ENCODE measurements around the gene ANXA3. TPM values are rescaled to one million over a fixed set of nuclear protein-coding genes. Genes with fewer than 3 reads are reported as not detected.

The ANXA3 gene
- total RNA-seq, 1 experiment from 2014 or later: 263 TPM

- Histone ChIP-seq H3K4me3 (ENCODE audit: low read length) (no peak overlapping the region), H3K4me2 (ENCODE audit: low read length) (no peak overlapping the region), H3K9ac (ENCODE audit: low read length) (no peak overlapping the region), H3K36me3 (ENCODE audit: low read depth, low read length) (no peaks in the 10 kb centered on the region), H3K27ac (ENCODE audit: low read length) (no peak overlapping the region), H4K20me1 (ENCODE audit: low read length) (no peaks in the 10 kb centered on the region), H3K4me1 (ENCODE audit: insufficient read depth, low read length) (peaks cover 29% of the 10 kb centered on the region), H3F3A (ENCODE audit: low read length, unreplicated experiment) (no peaks in the 10 kb centered on the region), H3K79me2 (ENCODE audit: low read length) (no peaks in the 10 kb centered on the region), H3K27me3 (ENCODE audit: low read length) (no peaks in the 10 kb centered on the region), H3K9me3 (ENCODE audit: low read length) (no peaks in the 10 kb centered on the region), H3K9me2 (replicated peaks; ENCODE audit: low read length) (no peaks in the 10 kb centered on the region), H2AFZ (ENCODE audit: low read length) (no peak overlapping the region)
- TF ChIP-seq EZH2 (IDR thresholded peaks at IDR 0.05; ENCODE audit: low read length, unreplicated experiment) (no peak), EZH2phosphoT487 (IDR thresholded peaks at IDR 0.05; ENCODE audit: borderline replicate concordance, low read length) (no peak)
- ChIA-PET POLR2A (ENCODE audit: unreplicated experiment) (no interaction called here), CTCF (no interaction called here)
- no TSS peak for BruUV-seq (replicated peaks)
- ATAC-seq (no peak), DNase-seq (no peak)
- intact Hi-C loops (cut with micrococcal nuclease): loop anchor here (5.0 kb wide), 1 partner anchor 42 kb away; no protein-coding TSS in a partner anchor
Measured at GRCh38 chr4:78525559-78525958, 26.0 kb upstream of the ANXA3 start.

GRCh38 chr4:78527103-78527502 is 24.5 kb upstream of the ANXA3 start:
- H3K4me3 ChIP-seq (ENCODE audit: low read length): no peak overlapping the region
- no peaks in the 10 kb centered on the region for H3K9me3 ChIP-seq (ENCODE audit: low read length)
- ATAC-seq (no peak), DNase-seq (no peak)
- H3K9ac ChIP-seq (ENCODE audit: low read length): no peak overlapping the region
- no peaks in the 10 kb centered on the region for H3K27me3 ChIP-seq (ENCODE audit: low read length)
- TF ChIP-seq EZH2 (IDR thresholded peaks at IDR 0.05; ENCODE audit: low read length, unreplicated experiment) (no peak), CTCF (conservative IDR thresholded peaks at IDR 0.05; ENCODE audit: low read depth, low read length) (no peak), EZH2phosphoT487 (IDR thresholded peaks at IDR 0.05; ENCODE audit: borderline replicate concordance, low read length) (no peak)
- H3K9me2 ChIP-seq (replicated peaks; ENCODE audit: low read length): no peaks in the 10 kb centered on the region
- no peaks in the 10 kb centered on the region for H3F3A ChIP-seq (ENCODE audit: low read length, unreplicated experiment)
- H3K79me2 ChIP-seq (ENCODE audit: low read length): no peaks in the 10 kb centered on the region
- intact Hi-C loops (cut with micrococcal nuclease): loop anchor here (5.0 kb wide), 1 partner anchor 40 kb away; no protein-coding TSS in a partner anchor
- no peak overlapping the region for H2AFZ ChIP-seq (ENCODE audit: low read length)
- ChIA-PET POLR2A (ENCODE audit: unreplicated experiment) (no interaction called here), CTCF (no interaction called here)
- H4K20me1 ChIP-seq (ENCODE audit: low read length): no peaks in the 10 kb centered on the region
- H3K27ac ChIP-seq (ENCODE audit: low read length): no peak overlapping the region
- peaks cover 33% of the 10 kb centered on the region for H3K4me1 ChIP-seq (ENCODE audit: insufficient read depth, low read length)
- H3K36me3 ChIP-seq (ENCODE audit: low read depth, low read length): no peaks in the 10 kb centered on the region
- BruUV-seq (replicated peaks): no TSS peak
- no peak overlapping the region for H3K4me2 ChIP-seq (ENCODE audit: low read length)

- Histone ChIP-seq H3K4me1 (ENCODE audit: insufficient read depth, low read length) (peaks cover 34% of the 10 kb centered on the region), H3K9me3 (ENCODE audit: low read length) (no peaks in the 10 kb centered on the region), H2AFZ (ENCODE audit: low read length) (no peak overlapping the region), H3K9me2 (replicated peaks; ENCODE audit: low read length) (no peaks in the 10 kb centered on the region), H3K4me2 (ENCODE audit: low read length) (no peak overlapping the region), H3K79me2 (ENCODE audit: low read length) (no peaks in the 10 kb centered on the region), H3K27ac (ENCODE audit: low read length) (peak overlapping the region; percentile 26; the same call in 1 of the 2 replicates), H3K27me3 (ENCODE audit: low read length) (no peaks in the 10 kb centered on the region), H3F3A (ENCODE audit: low read length, unreplicated experiment) (no peaks in the 10 kb centered on the region), H4K20me1 (ENCODE audit: low read length) (no peaks in the 10 kb centered on the region), H3K36me3 (ENCODE audit: low read depth, low read length) (no peaks in the 10 kb centered on the region), H3K9ac (ENCODE audit: low read length) (no peak overlapping the region), H3K4me3 (ENCODE audit: low read length) (no peak overlapping the region)
- no TSS peak for BruUV-seq (replicated peaks)
- DNase-seq: no peak
- intact Hi-C loops (cut with micrococcal nuclease): loop anchor here (5.0 kb wide), 1 partner anchor 40 kb away; no protein-coding TSS in a partner anchor
- TF ChIP-seq CTCF (conservative IDR thresholded peaks at IDR 0.05; ENCODE audit: low read depth, low read length) (no peak), EZH2 (IDR thresholded peaks at IDR 0.05; ENCODE audit: low read length, unreplicated experiment) (no peak), EZH2phosphoT487 (IDR thresholded peaks at IDR 0.05; ENCODE audit: borderline replicate concordance, low read length) (no peak)
- CTCF ChIA-PET: no interaction called here
- ATAC-seq: no peak
- POLR2A ChIA-PET (ENCODE audit: unreplicated experiment): interaction anchor here (0.6 kb wide), 1 partner anchor 25 kb away, joined by 4 read pairs; no protein-coding TSS in a partner anchor
Measured at GRCh38 chr4:78527555-78527954, 24.0 kb upstream of the ANXA3 start.
